AG04450 (cell line): Measurements from ENCODE around the gene DEXI. TPM values are rescaled to one million over a fixed set of nuclear protein-coding genes. Genes with fewer than 3 reads are reported as not detected.
"Not testable (repeated sequence)": the region's sequence is repeated elsewhere in the genome, so short reads cannot be mapped to it uniquely, and the experiment has no call there.

Experiments
- CTCF ChIA-PET: fragments of 300-600, 350-600 bp; formaldehyde crosslinking; extraction: SDS; loops from one replicate; lab custom pipeline; 2022; ENCODE audit warnings: antibody characterized with exemption, inconsistent platforms; lab: Charles Lee
- POLR2A ChIA-PET: fragments of 350-600 bp; formaldehyde crosslinking; extraction: SDS; loops from one replicate; lab custom pipeline; 2021; ENCODE audit warnings: antibody characterized with exemption, inconsistent platforms; lab: Yijun Ruan, JAX
- DNase-seq: peaks from one replicate; pipeline ENCODE4 v3.0.0-alpha.2; 2011; ENCODE audit warnings: low read depth, low spot score
- H3K27ac ChIP-seq: one replicate; pipeline ENCODE4 v1.5.1; 2012; ENCODE audit warnings: low read depth, low read length, control low read depth
- H3K27me3 ChIP-seq: one replicate; pipeline ENCODE4 v1.6.0; 2012; ENCODE audit warnings: low read length; ENCODE audit not compliant: control insufficient read depth, insufficient read depth
- H3K4me3 ChIP-seq: 2 replicates; pipeline ENCODE4 v1.5.1; 2011; ENCODE audit warnings: mild to moderate bottlenecking, low read depth, low read length, control low read depth
- H3K9me3 ChIP-seq: 2 replicates; pipeline ENCODE4 v1.5.1; 2012; ENCODE audit warnings: low read length; ENCODE audit not compliant: control insufficient read depth, insufficient read depth
- CTCF ChIP-seq: IDR thresholded peaks from 2 replicates; pipeline ENCODE4 v1.5.1; 2011; ENCODE audit warnings: low read depth, low read length, control low read depth, inconsistent platforms
- polyA plus RNA-seq: library from polyadenylated mRNA; depleted of rRNA; stranded (reverse); fragments of >200 nt; gene quantifications from 2 replicates; pipeline ENCODE4 v1.2.3, GENCODE V29; 2011

The DEXI gene
- polyA plus RNA-seq, 1 experiment: 37.3 TPM

DNA sequence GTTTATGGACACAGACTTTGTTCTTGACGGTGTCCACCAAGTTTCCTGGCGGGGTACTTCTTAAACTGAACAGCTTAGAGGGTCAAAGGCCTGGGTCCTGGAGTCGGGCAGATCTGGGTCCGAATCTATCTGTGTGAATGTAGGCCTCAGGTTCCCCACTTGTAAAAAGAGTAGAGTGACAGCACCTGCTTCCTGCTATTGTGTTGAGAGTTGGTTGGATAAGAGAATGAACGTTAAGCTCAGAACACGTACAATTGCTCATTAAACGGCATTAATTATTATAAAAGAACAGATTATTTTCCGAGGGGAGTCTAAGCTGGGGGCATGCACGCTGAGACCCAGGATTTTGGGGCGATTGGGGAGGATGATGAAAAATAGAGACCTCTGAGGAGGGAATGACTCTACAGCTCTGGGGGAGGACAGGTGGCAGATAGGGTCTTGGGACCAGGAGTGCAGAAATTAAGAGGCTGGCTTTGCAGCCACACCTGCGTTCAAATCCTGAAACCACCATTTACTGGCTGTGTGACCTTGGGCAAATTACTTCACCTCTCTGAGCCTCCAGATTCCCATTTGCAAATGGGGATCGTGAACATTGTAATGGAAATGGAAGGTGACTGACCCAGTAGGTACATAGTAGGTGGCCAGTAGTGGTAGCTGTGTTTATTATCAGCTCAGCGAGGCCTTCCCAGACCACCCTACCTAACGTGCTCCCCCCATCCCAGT, 3.0 kb upstream of the DEXI start:
- Histone ChIP-seq H3K9me3 (no peaks in the 10 kb centered on the region; the same call in 1 of the 2 replicates), H3K27ac (no peak overlapping the region), H3K4me3 (peak overlapping the region; percentile 84), H3K27me3 (no peaks in the 10 kb centered on the region)
- CTCF ChIA-PET: interaction anchor here (1.0 to 1.5 kb wide), 2 partner anchors 9 to 19 kb away, joined by 3 to 7 read pairs; no protein-coding TSS in a partner anchor
- no peak for DNase-seq
- TF ChIP-seq CTCF: no peak
- POLR2A ChIA-PET: interaction anchor here (1.2 kb wide), 2 partner anchors 201 to 310 kb away, joined by 3 to 4 read pairs; no protein-coding TSS in a partner anchor

DNA sequence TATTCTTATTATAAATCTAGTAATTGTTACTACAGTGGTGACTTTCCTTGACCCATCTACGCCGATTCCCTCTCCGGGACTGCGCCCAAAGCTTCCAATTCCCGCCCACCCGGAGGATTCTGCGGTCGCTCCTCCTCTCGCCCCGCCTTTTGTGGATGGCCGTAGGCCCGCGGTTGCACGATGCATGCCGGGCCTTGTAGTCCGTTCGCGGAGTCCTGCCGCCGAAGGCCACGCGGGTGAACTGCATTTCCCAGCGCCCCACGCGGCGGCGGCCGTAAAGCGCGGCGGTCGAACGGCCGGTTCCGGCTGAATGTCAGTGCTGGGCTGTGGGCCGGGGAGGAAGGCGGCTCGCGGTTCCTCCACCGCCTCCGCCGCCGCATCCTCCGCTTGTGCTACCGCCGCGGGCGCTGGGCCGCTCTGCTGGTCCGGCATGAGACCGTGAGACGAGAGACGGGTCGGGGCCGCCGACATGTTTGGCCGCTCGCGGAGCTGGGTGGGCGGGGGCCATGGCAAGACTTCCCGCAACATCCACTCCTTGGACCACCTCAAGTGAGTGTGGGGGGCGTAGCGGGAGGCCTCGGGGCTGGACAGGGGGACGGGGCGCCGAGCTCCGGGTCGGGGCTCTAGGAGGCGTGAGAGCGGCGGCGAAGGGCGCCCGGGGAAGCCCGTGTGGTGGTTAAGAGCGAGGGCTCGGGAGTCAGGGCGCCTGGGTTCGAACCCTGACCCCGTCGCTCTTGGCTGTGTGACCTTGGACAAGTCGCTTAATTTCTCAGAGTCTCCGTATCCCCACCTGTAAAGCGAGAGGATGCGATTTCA, 2.2 kb upstream of the DEXI start, which contains the start of gene CLEC16A:
TSS of gene CLEC16A (plus strand) at position 316 of the 816 bp plus-strand sequence. CDS start at position 470, 154 bp downstream.
- no peaks in the 10 kb centered on the region; the same call in 1 of the 2 replicates for H3K9me3 ChIP-seq
- TF ChIP-seq CTCF: no peak
- no peak within 1 kb of the TSS for H3K27ac ChIP-seq
- H3K4me3 ChIP-seq: peak within 1 kb of the TSS; percentile 84
- ChIA-PET POLR2A (interaction anchor here (1.0 to 1.2 kb wide), 2 partner anchors 200 to 798 kb away, joined by 3 to 4 read pairs; partner anchors contain the start of gene TXNDC11), CTCF (interaction anchor here (1.0 to 1.5 kb wide), 2 partner anchors 10 to 20 kb away, joined by 3 to 7 read pairs; no protein-coding TSS in a partner anchor)
- H3K27me3 ChIP-seq: no peaks in the 10 kb centered on the region
- peak; percentile 92 for DNase-seq

- Histone ChIP-seq H3K27ac (no peak overlapping the region), H3K27me3 (no peaks in the 10 kb centered on the region), H3K4me3 (no peak overlapping the region), H3K9me3 (no peaks in the 10 kb centered on the region; the same call in 1 of the 2 replicates)
- DNase-seq: no peak
- ChIA-PET POLR2A (no interaction called here), CTCF (no interaction called here)
- no peak for TF ChIP-seq CTCF
Measured at GRCh38 chr16:10943064-10943353, 741 bp upstream of the DEXI start.

DNA sequence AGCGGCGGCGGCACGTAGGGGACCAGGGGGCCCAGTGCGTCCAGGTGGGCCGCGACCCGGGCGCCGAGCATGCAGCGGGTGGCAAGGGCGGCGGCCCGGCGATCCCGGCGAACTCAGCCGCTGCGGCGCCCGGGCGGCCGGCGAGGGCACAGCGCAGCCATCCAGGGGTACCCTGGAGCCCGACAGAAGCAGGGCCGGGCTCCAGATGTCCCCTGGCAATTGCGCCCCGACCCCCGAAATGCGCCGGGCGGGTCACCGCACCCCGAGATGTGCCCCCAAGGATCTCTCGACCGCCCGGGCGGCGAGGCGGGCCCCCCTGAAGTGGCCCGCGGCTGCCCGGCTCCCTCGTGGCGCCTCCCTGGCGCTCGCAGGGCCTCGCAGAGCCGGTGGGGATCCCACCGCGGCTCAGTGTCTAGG, 325 bp downstream of the DEXI start:
- not testable (repeated sequence) for H3K27me3 ChIP-seq, H3K27ac ChIP-seq, H3K9me3 ChIP-seq, DNase-seq
- POLR2A ChIA-PET: interaction anchor here (0.6 to 1.3 kb wide), 6 partner anchors 171 to 781 kb away, joined by 3 to 7 read pairs (median 3); partner anchors contain the start of genes NUBP1 and SOCS1
- peak overlapping the region; percentile 80 for H3K4me3 ChIP-seq
- CTCF ChIA-PET: interaction anchor here (0.6 to 1.0 kb wide), 3 partner anchors 9 to 23 kb away, joined by 4 to 7 read pairs (median 5); no protein-coding TSS in a partner anchor
